ENCODE data around the gene RELN.

RELN gene

GRCh38 chr7:103889451-103889850, 100.0 kb downstream of the RELN start:
- no peak for DNase-seq

GRCh38 chr7:103888603-103889153, 100.8 kb downstream of the RELN start:
- DNase-seq: no peak

GRCh38 chr7:103887853-103888602, 101.4 kb downstream of the RELN start:
- DNase-seq: no peak

GRCh38 chr7:103887050-103887449, 102.4 kb downstream of the RELN start:
- no peak for DNase-seq

- DNase-seq: no peak
Observed at GRCh38 chr7:103879928-103880600, 109.4 kb downstream of the RELN start.

GRCh38 chr7:103879411-103879810, 110.0 kb downstream of the RELN start:
- DNase-seq: no peak

GRCh38 chr7:103877565-103877964, 111.9 kb downstream of the RELN start:
- DNase-seq: no peak

- DNase-seq: no peak
Observed at GRCh38 chr7:103875718-103876117, 113.7 kb downstream of the RELN start.

- DNase-seq: no peak
Observed at GRCh38 chr7:103871473-103871872, 118.0 kb downstream of the RELN start.

GRCh38 chr7:103870664-103871063, 118.8 kb downstream of the RELN start:
- DNase-seq: no peak

GRCh38 chr7:103867874-103868273, 121.6 kb downstream of the RELN start:
- DNase-seq: no peak

GRCh38 chr7:103866919-103867318, 122.5 kb downstream of the RELN start:
- DNase-seq: no peak

- no peak for DNase-seq
Observed at GRCh38 chr7:103865442-103865841, 124.0 kb downstream of the RELN start.

GRCh38 chr7:103862302-103863035, 127.0 kb downstream of the RELN start:
- no peak for DNase-seq

GRCh38 chr7:103859709-103860108, 129.7 kb downstream of the RELN start:
- DNase-seq: no peak

GRCh38 chr7:103857435-103857834, 132.0 kb downstream of the RELN start:
- no peak for DNase-seq

- no peak for DNase-seq
Observed at GRCh38 chr7:103856929-103857328, 132.5 kb downstream of the RELN start.

GRCh38 chr7:103855671-103856070, 133.8 kb downstream of the RELN start:
- DNase-seq: no peak

GRCh38 chr7:103854611-103855010, 134.8 kb downstream of the RELN start:
- no peak for DNase-seq

GRCh38 chr7:103851357-103851756, 138.1 kb downstream of the RELN start:
- no peak for DNase-seq

GRCh38 chr7:103843689-103844480, 145.6 kb downstream of the RELN start:
- DNase-seq: no peak

- no peak for DNase-seq
Observed at GRCh38 chr7:103833401-103833800, 156.1 kb downstream of the RELN start.

GRCh38 chr7:103832438-103832837, 157.0 kb downstream of the RELN start:
- DNase-seq: no peak
